ENCODE data around the gene MRPS15.
"Not testable (repeated sequence)": the region's sequence is repeated elsewhere in the genome, so short reads cannot be mapped to it uniquely, and the experiment has no call there.

The MRPS15 gene

GRCh38 chr1:36463803-36464604, at the start of gene MRPS15:
MRPS15 (minus strand) TSS chr1:36464384; CDS start chr1:36464275, 109 bp downstream.
- peak; percentile 98 for DNase-seq

GRCh38 chr1:36512842-36513241, 48.7 kb upstream of the MRPS15 start:
- DNase-seq: no peak

GRCh38 chr1:36511804-36512798, 47.9 kb upstream of the MRPS15 start:
- no peak for DNase-seq

- not testable (repeated sequence) for DNase-seq
Measured at GRCh38 chr1:36511220-36511619, 47.0 kb upstream of the MRPS15 start.

- DNase-seq: no peak
Measured at GRCh38 chr1:36510418-36510817, 46.2 kb upstream of the MRPS15 start.

GRCh38 chr1:36508257-36508656, 44.1 kb upstream of the MRPS15 start:
- DNase-seq: no peak

- DNase-seq: peak; percentile 63
Measured at GRCh38 chr1:36506276-36506920, 42.2 kb upstream of the MRPS15 start.

GRCh38 chr1:36503733-36504132, 39.5 kb upstream of the MRPS15 start:
- no peak for DNase-seq

- DNase-seq: no peak
Measured at GRCh38 chr1:36503159-36503558, 39.0 kb upstream of the MRPS15 start.

GRCh38 chr1:36502616-36503015, 38.4 kb upstream of the MRPS15 start:
- no peak for DNase-seq

- not testable (repeated sequence) for DNase-seq
Measured at GRCh38 chr1:36501911-36502310, 37.7 kb upstream of the MRPS15 start.

GRCh38 chr1:36497207-36497606, 33.0 kb upstream of the MRPS15 start:
- DNase-seq: no peak

GRCh38 chr1:36494971-36495370, 30.8 kb upstream of the MRPS15 start:
- no peak for DNase-seq

- no peak for DNase-seq
Measured at GRCh38 chr1:36493524-36493923, 29.3 kb upstream of the MRPS15 start.

- no peak for DNase-seq
Measured at GRCh38 chr1:36492491-36492890, 28.3 kb upstream of the MRPS15 start.

- DNase-seq: not testable (repeated sequence)
Measured at GRCh38 chr1:36489258-36490051, 25.3 kb upstream of the MRPS15 start.

GRCh38 chr1:36487906-36488305, 23.7 kb upstream of the MRPS15 start:
- no peak for DNase-seq

GRCh38 chr1:36487336-36487725, 23.1 kb upstream of the MRPS15 start:
- not testable (repeated sequence) for DNase-seq

- DNase-seq: peak; percentile 90
Measured at GRCh38 chr1:36486439-36487335, 22.5 kb upstream of the MRPS15 start.

- no peak for DNase-seq
Measured at GRCh38 chr1:36486093-36486438, 21.9 kb upstream of the MRPS15 start.

GRCh38 chr1:36484099-36484498, 19.9 kb upstream of the MRPS15 start:
- no peak for DNase-seq
